MM.1S (cell line): ENCODE data around the gene ACSS1.

Experiments used
- EZH2 ChIP-seq: fragments of 300-600 bp; sonication (generic); optimal IDR thresholded peaks from 2 replicates; pipeline ENCODE3; 2017; ENCODE audit warnings: low read depth, mild to moderate bottlenecking, antibody characterized with exemption, low read length, mixed read lengths
- EZH2phosphoT487 ChIP-seq: fragments of 300-600 bp; sonication (generic); IDR thresholded peaks from 2 replicates; pipeline ENCODE4 v1.6.1; 2018; ENCODE audit warnings: antibody characterized with exemption, low read length

DNA sequence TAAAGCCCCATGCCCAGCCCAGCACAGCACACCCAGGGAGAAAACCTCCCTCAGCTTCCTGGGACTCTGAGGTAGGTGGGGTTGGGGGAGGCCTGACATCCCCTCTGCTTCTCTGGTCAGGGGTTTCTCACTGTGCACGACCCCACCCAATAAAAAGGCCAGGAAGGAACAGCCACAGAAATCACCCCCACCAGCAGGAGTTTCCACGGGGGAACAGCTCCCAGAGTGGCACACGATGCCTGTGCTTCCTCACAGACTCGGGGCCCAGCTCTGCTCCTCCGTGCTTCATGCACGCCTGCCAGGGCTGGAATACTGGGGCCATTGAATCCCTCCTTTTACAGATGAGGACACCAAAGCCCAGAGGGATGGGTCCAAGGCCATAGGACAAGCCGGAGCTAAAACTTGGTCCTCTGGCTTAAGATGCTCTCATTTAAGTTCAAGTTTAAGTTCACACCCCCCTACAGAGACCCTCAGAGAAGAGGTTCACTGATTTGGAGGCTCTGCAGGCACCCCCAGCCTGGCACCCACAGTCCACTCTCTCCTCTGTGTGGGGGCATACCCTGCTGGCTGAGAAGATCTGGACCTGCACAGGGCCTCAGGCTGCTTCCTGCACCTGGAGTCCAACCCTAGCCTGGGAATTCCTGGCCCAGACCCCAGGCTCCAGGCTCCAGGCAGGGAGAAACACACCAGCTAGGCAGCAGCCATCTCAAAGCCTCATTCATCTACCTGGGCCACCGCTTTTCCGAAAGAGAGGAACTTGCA is 14.3 kb downstream of the ACSS1 start:
- no peak for TF ChIP-seq EZH2phosphoT487
- TF ChIP-seq EZH2 = no peak
